NCI-H2107 treated with DMSO at 0.1 percent for 48 hours (cell line): ENCODE data around the gene RAX2.

Experiments used
- DNase-seq: peaks from one replicate; lab custom pipeline; 2025; ENCODE audit not compliant: unreplicated experiment; lab: John Stamatoyannopoulos, UW

RAX2 gene

DNA sequence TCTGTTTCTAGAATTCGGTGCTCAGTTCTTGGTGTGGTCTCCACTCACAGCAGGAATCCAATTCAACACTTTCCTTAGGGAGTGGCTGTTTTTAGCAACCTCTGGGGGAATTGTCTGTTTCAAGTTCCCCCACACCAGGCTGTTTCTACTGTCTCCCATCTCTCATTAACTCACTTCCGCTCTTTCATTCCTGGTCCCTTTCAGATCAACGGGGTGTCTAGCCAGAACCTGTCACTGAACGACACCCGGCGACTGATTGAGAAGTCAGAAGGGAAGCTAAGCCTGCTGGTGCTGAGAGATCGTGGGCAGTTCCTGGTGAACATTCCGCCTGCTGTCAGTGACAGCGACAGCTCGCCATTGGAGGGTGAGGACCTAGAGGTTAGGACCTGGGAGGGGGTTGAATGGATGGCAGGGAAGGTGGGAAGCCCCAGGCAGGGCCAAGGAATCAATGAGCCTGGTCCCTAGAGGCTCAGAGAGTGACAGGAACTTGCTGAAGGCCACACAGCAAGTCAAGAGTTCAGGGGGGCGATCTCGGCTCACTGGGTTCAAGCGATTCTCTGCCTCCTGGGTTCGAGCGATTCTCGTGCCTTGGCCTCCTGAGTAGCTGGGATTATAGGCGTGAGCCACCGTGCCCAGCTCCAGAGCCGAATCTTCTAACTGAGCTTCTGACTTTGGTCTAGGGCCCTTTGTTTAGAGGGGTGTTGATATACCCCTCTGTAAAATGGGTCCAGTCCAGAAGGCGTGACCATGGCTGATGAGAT is 38.3 kb downstream of the RAX2 start:
- DNase-seq = no peak

DNA sequence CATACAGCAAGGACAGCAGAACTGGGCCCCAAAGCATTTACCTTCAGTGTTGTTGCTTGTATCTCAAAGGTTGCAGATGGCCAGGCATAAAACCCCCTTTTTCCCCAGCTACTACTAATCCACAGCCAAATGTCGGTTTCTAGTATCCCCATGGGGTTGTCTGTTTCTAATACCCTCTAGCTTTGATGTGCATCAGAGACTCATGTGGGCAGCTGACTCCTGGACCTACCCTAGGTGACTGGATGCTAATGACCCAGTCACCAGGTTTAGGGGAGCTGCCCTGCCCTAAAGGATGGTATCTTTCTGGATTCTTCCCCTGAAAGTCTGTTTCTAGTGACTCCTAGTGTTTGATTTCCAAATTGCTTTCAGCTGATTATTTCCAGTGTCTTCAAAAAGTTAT is 39.9 kb downstream of the RAX2 start:
- DNase-seq = no peak

DNA sequence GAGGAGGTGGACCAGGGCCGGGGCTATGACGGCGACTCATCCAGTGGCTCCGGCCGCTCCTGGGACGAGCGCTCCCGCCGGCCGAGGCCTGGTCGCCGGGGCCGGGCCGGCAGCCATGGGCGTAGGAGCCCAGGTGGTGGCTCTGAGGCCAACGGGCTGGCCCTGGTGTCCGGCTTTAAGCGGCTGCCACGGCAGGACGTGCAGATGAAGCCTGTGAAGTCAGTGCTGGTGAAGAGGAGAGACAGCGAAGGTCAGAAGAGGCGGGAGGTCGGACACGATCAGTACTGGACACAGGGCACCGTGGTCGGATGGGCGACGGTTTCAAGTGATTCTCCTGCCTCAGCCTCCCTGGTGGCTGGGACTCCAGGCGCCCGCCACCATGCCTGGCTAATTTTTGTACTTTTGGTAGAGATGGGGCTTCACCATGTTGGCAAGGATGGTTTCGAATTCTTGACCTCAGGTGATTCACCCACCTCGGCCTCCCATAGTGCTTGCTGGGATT is 41.5 kb downstream of the RAX2 start:
- no peak for DNase-seq

GRCh38 chr19:3725640-3726310 is 46.3 kb downstream of the RAX2 start:
- peak; percentile 78 for DNase-seq

GRCh38 chr19:3725121-3725520 is 46.9 kb downstream of the RAX2 start:
- DNase-seq = no peak

DNA sequence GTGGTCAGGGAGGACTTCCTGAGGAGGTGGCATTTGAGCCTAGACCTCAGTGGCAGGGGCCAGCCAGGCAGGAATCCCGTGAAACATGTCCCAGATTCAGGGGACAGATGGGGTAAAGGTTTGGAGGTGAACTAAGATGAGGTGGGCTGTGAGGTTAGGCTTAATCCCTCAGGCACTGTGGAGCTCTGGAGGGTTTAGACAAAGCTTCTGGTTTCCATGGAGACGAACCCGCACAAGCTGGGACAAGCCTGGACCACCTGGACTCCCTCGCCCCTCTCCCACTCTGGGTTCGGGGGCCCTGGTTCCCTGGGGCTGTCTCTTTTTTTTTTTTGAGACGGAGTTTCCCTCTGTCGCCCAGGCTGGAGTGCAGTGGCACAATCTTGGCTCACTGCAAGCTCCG is 48.1 kb downstream of the RAX2 start:
- DNase-seq = no peak

- no peak for DNase-seq
These were observed 48.9 kb downstream of the RAX2 start for GRCh38 chr19:3723110-3723488.

DNA sequence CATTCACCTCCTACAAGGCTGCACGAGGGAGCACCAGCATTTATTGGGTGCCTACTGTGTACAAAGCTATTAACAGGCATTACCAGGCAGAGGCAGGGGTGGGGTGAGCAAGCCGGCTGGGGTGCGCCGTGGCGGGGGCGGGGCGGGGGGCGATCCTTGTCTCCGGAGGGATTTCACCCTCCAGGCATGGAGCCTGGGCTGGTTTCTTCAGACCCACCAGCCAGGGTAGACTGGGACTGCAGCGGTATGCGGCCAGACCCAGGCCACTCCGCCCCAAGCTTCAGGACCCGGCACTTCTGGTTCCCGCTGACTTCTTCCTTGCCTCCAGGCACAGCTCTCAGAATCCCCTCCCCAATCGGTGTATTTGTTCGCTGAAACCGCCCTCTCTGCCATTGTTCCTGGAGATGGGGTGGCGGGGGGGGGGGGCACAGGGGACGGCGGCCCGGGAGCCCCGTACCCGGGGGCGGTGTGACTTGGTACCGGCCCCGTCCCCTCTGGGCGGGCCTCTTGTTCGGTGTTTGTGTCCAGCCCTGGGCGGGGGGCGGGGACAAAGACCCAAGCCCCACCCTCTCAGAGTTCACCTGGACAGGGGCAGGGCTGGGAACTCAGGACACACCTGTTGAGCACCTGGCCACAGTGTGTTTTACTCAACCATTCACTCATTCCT is 49.5 kb downstream of the RAX2 start:
- no peak for DNase-seq

GRCh38 chr19:3721887-3722442 is 50.1 kb downstream of the RAX2 start:
- DNase-seq = no peak

DNA sequence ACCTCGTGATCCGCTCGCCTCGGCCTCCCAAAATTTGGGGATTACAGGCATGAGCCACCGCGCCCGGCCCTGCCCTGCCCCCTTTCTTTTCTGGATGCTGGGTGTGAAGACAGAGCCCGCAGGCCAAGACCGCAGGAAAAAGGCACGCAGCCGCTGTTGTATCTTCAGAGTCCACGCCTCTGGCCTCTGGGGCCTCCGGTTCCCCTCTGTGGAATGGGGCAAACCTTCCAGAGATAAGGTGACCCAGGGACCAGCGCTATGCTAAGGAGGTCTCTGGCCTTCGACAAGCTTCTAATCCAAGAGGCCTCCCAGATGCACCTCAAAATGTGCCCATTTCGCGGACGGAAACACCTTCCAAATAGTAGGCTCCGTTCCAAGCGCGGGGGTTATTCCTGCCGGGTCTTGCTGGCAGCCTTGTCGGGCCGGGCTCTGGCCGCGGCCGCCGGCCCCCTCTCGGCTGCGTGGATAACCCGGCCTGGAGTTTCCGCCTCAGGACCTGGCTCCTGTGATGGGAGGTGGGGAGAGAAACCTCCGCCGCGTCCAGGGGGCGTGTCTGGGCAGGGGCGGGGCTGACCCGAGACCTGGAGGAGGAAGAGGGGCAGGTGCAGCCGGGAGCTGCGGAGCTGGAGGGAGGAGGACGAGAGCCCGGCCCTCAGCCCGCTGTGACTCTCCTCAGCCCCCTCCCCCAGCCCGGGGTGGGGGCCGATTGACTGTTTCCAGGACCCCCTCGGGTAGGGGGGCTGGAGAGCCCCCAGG is 50.7 kb downstream of the RAX2 start:
- peak; percentile 78 for DNase-seq

GRCh38 chr19:3720349-3720917 is 51.6 kb downstream of the RAX2 start:
- no peak for DNase-seq

- no peak for DNase-seq
These were observed 52.2 kb downstream of the RAX2 start for GRCh38 chr19:3719868-3720267.
